Measurements from ENCODE around the gene KIF16B. TPM values are rescaled to one million over a fixed set of nuclear protein-coding genes. Genes with fewer than 3 reads are reported as not detected.

The KIF16B gene
- total and polyA plus RNA-seq, 2 experiments from 2014 or later: 9.3 to 21.8 TPM

- Histone ChIP-seq H3K4me1 (ENCODE audit: insufficient read depth) (no peaks in the 10 kb centered on the region), H3K9me2 (replicated peaks; ENCODE audit: insufficient read depth) (no peaks in the 10 kb centered on the region), H3K27me3 (no peaks in the 10 kb centered on the region), H3K4me3 (no peak overlapping the region), H3K79me2 (no peaks in the 10 kb centered on the region), H3K27ac (no peak overlapping the region), H3K36me3 (replicated peaks; ENCODE audit: insufficient read depth, low read depth) (no peaks in the 10 kb centered on the region), H3K4me2 (no peak overlapping the region), H3K9me3 (ENCODE audit: low read depth) (no peaks in the 10 kb centered on the region), H4K20me1 (ENCODE audit: insufficient read depth, poor library complexity, severe bottlenecking) (no peaks in the 10 kb centered on the region), H2AFZ (no peak overlapping the region)
- TF ChIP-seq EZH2phosphoT487 (IDR thresholded peaks at IDR 0.05; ENCODE audit: low read depth, severe bottlenecking, unreplicated experiment) (no peak), EZH2 (IDR thresholded peaks at IDR 0.05; ENCODE audit: borderline replicate concordance) (no peak)
- TF ChIP-seq, protein P1, sequence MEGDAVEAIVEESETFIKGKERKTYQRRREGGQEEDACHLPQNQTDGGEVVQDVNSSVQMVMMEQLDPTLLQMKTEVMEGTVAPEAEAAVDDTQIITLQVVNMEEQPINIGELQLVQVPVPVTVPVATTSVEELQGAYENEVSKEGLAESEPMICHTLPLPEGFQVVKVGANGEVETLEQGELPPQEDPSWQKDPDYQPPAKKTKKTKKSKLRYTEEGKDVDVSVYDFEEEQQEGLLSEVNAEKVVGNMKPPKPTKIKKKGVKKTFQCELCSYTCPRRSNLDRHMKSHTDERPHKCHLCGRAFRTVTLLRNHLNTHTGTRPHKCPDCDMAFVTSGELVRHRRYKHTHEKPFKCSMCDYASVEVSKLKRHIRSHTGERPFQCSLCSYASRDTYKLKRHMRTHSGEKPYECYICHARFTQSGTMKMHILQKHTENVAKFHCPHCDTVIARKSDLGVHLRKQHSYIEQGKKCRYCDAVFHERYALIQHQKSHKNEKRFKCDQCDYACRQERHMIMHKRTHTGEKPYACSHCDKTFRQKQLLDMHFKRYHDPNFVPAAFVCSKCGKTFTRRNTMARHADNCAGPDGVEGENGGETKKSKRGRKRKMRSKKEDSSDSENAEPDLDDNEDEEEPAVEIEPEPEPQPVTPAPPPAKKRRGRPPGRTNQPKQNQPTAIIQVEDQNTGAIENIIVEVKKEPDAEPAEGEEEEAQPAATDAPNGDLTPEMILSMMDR (IDR thresholded peaks at IDR 0.05; ENCODE audit: poor library complexity): no peak
- DNase-seq (ENCODE audit: low spot score): no peak
- WGBS (ENCODE audit: low lambda C conversion rate, missing lambda C conversion rate): 84% methylated on average over 4 of the region's 4 CpGs
These were observed 286.6 kb downstream of the KIF16B start for GRCh38 chr20:16286601-16287000.

- H3K79me2 ChIP-seq: no peaks in the 10 kb centered on the region
- H3K27me3 ChIP-seq: no peaks in the 10 kb centered on the region
- no peaks in the 10 kb centered on the region for H3K9me2 ChIP-seq (replicated peaks; ENCODE audit: insufficient read depth)
- H3K4me1 ChIP-seq (ENCODE audit: insufficient read depth): no peaks in the 10 kb centered on the region
- no peak overlapping the region for H3K27ac ChIP-seq
- H2AFZ ChIP-seq: no peak overlapping the region
- TF ChIP-seq EZH2phosphoT487 (IDR thresholded peaks at IDR 0.05; ENCODE audit: low read depth, severe bottlenecking, unreplicated experiment) (no peak), EZH2 (IDR thresholded peaks at IDR 0.05; ENCODE audit: borderline replicate concordance) (no peak)
- TF ChIP-seq, protein P1 (IDR thresholded peaks at IDR 0.05; ENCODE audit: poor library complexity): no peak
- WGBS (ENCODE audit: low lambda C conversion rate, missing lambda C conversion rate): 77% methylated on average over 15 of the region's 15 CpGs
- no peaks in the 10 kb centered on the region for H3K9me3 ChIP-seq (ENCODE audit: low read depth)
- no peaks in the 10 kb centered on the region for H4K20me1 ChIP-seq (ENCODE audit: insufficient read depth, poor library complexity, severe bottlenecking)
- no peak for DNase-seq (ENCODE audit: low spot score)
- H3K4me3 ChIP-seq: no peak overlapping the region
- no peak overlapping the region for H3K4me2 ChIP-seq
- H3K36me3 ChIP-seq (replicated peaks; ENCODE audit: insufficient read depth, low read depth): no peaks in the 10 kb centered on the region
These were observed 288.7 kb downstream of the KIF16B start for GRCh38 chr20:16284385-16285100.

DNA sequence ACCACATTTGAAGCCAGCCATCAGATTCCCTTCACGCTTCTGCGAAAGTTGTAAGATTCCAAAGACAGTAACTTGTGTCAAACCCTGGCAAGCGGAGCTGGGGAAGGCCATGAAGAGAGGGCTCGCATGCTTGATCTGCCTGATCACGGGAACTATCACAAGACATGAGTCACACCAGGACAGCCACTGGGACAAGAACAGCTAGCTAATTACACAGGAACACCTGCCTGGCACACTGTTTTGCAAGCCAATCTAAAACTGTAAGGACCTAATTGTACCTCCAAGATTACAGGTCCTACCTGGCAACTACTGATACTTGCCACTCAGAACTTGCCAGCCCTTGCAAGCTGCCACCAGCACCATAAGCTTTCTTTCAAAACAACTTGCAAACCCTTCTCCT is 289.3 kb downstream of the KIF16B start:
- no peak for DNase-seq (ENCODE audit: low spot score)
- no peaks in the 10 kb centered on the region for H3K9me3 ChIP-seq (ENCODE audit: low read depth)

More for the DNA sequence above, 289.3 kb downstream of the KIF16B start:
- no peaks in the 10 kb centered on the region for H3K9me2 ChIP-seq (replicated peaks; ENCODE audit: insufficient read depth)
- no peak overlapping the region for H3K27ac ChIP-seq
- TF ChIP-seq EZH2 (IDR thresholded peaks at IDR 0.05; ENCODE audit: borderline replicate concordance): no peak
- TF ChIP-seq EZH2phosphoT487 (IDR thresholded peaks at IDR 0.05; ENCODE audit: low read depth, severe bottlenecking, unreplicated experiment): no peak
- TF ChIP-seq, protein P1 (IDR thresholded peaks at IDR 0.05; ENCODE audit: poor library complexity): no peak
- H3K4me3 ChIP-seq: no peak overlapping the region
- H3K4me1 ChIP-seq (ENCODE audit: insufficient read depth): no peaks in the 10 kb centered on the region
- H3K4me2 ChIP-seq: no peak overlapping the region
- H2AFZ ChIP-seq: no peak overlapping the region
- H4K20me1 ChIP-seq (ENCODE audit: insufficient read depth, poor library complexity, severe bottlenecking): no peaks in the 10 kb centered on the region
- no peaks in the 10 kb centered on the region for H3K79me2 ChIP-seq
- no peaks in the 10 kb centered on the region for H3K36me3 ChIP-seq (replicated peaks; ENCODE audit: insufficient read depth, low read depth)
- no peaks in the 10 kb centered on the region for H3K27me3 ChIP-seq
- WGBS (ENCODE audit: low lambda C conversion rate, missing lambda C conversion rate): 95% methylated on average over 5 of the region's 5 CpGs

Measured in hepatocyte (in vitro differentiated cells).